ENCODE data around the gene TGIF1.
A peak's percentile ranks its signal among the peaks of the same experiment; 100 is the strongest.

The TGIF1 gene

DNA sequence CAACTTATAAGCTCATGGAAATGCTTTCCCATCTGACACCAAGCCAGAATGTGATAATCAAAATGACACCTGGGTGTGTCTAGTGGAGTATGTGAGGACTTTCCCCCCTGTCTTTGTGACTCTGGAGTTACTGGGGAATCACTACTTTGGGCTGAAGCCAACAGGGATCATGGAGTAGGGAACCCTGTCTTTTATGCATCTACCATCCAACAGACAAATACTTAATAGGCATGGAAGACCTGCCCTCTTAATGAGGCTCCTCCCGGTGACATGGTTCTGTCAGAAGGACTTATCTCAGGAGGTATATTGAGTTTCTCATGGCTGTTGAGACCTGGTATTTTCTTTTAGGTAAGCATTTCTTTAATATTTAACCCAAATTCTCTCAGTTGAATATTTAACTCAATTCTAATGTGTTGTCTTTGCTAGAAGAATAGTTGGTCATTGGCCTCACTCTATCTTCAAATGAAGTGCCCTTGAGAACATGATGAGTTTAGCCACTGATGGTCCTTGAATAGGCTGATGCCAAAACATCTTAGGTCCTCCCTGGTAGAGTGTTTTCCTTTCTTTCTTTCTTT is 42.1 kb downstream of the TGIF1 start:
- Histone ChIP-seq H3K79me2 (ENCODE audit: control insufficient read depth, low read length) (no peaks in the 10 kb centered on the region), H3K9me2 (replicated peaks; ENCODE audit: control insufficient read depth, low read length) (no peaks in the 10 kb centered on the region), H4K20me1 (ENCODE audit: control insufficient read depth, insufficient read depth, low read depth, low read length) (no peaks in the 10 kb centered on the region), H3K4me1 (ENCODE audit: control insufficient read depth, low read length) (peaks cover 19% of the 10 kb centered on the region), H3K9me3 (ENCODE audit: control insufficient read depth, insufficient read depth, low read length) (no peaks in the 10 kb centered on the region), H3K4me2 (ENCODE audit: low read length) (no peak overlapping the region), H3K27ac (ENCODE audit: low read depth, low read length) (no peak overlapping the region), H3K27me3 (ENCODE audit: control insufficient read depth, low read length) (no peaks in the 10 kb centered on the region), H3K4me3 (ENCODE audit: low read length) (no peak overlapping the region), H3F3A (ENCODE audit: control insufficient read depth, insufficient read depth) (no peaks in the 10 kb centered on the region), H3K36me3 (ENCODE audit: control insufficient read depth, low read length) (no peaks in the 10 kb centered on the region)
- no peak for TF ChIP-seq EZH2phosphoT487 (IDR thresholded peaks at IDR 0.05; ENCODE audit: borderline replicate concordance, low read length)
- TF ChIP-seq, protein P1, sequence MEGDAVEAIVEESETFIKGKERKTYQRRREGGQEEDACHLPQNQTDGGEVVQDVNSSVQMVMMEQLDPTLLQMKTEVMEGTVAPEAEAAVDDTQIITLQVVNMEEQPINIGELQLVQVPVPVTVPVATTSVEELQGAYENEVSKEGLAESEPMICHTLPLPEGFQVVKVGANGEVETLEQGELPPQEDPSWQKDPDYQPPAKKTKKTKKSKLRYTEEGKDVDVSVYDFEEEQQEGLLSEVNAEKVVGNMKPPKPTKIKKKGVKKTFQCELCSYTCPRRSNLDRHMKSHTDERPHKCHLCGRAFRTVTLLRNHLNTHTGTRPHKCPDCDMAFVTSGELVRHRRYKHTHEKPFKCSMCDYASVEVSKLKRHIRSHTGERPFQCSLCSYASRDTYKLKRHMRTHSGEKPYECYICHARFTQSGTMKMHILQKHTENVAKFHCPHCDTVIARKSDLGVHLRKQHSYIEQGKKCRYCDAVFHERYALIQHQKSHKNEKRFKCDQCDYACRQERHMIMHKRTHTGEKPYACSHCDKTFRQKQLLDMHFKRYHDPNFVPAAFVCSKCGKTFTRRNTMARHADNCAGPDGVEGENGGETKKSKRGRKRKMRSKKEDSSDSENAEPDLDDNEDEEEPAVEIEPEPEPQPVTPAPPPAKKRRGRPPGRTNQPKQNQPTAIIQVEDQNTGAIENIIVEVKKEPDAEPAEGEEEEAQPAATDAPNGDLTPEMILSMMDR (IDR thresholded peaks at IDR 0.05; ENCODE audit: low read depth, low read length, poor library complexity, severe bottlenecking) = no peak

DNA sequence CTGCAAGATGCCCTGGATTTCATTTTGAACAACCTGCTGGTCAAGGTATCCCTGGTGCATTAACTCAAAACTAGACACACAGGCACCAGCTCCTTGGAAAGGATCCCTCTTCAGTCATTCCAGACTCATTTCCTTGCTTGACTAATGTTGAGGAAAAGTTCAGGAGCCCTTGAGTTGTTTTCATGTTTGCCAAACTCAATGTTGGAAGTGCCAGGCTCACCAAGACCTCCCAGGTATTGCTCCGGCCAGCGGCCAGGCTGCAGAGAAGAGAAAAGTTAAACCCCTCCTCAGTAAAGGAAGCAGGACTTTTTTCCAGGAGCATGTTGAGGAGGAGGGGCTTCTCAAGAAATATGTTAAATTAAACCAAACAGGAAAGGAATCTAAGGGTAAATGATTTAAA is 42.7 kb downstream of the TGIF1 start:
- peak overlapping the region; percentile 66 for H3K27ac ChIP-seq (ENCODE audit: low read depth, low read length)
- H3K4me2 ChIP-seq (ENCODE audit: low read length) = peak overlapping the region; percentile 56

DNA sequence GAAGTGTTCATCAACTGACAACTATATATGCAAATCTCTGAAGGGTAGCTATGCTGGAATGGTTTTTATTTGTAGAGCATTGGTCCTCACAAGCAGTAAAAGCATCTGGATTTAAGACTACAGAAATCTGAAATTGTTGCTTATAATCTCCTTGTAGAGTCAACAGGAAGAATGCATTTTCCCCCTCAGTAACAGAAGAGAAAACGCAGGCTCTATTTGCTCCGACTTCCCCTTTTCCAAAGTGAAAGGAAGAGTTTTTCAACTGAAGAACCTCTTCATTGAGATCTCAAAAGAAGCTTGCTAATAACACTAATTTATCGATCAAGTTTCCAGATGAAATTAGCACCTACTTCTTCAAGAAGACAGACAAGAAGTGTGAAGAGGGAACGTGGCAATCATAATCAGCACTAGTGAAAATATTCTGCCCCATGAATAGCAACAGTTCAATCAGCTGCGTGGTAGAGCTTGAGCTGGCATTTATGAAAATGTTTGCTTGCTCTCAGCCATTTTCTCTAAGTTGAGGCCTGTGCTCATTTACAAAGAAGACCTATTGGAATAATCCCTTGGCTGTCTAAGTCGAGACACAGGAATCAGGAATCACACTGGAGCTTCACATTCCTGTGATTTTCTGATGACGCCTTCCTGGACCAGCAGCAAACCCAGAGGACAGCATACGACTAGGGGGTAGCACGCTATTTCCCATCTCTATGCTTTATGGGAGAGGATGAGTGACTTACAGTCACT is 43.7 kb downstream of the TGIF1 start:
- Histone ChIP-seq H4K20me1 (ENCODE audit: control insufficient read depth, insufficient read depth, low read depth, low read length) (no peaks in the 10 kb centered on the region), H3K36me3 (ENCODE audit: control insufficient read depth, low read length) (no peaks in the 10 kb centered on the region), H3F3A (ENCODE audit: control insufficient read depth, insufficient read depth) (no peaks in the 10 kb centered on the region), H3K4me1 (ENCODE audit: control insufficient read depth, low read length) (peaks cover 19% of the 10 kb centered on the region), H3K27ac (ENCODE audit: low read depth, low read length) (peak overlapping the region; percentile 66), H3K4me2 (ENCODE audit: low read length) (peak overlapping the region; percentile 56), H3K79me2 (ENCODE audit: control insufficient read depth, low read length) (no peaks in the 10 kb centered on the region), H3K9me3 (ENCODE audit: control insufficient read depth, insufficient read depth, low read length) (no peaks in the 10 kb centered on the region), H3K9me2 (replicated peaks; ENCODE audit: control insufficient read depth, low read length) (no peaks in the 10 kb centered on the region), H3K27me3 (ENCODE audit: control insufficient read depth, low read length) (no peaks in the 10 kb centered on the region), H3K4me3 (ENCODE audit: low read length) (peak overlapping the region; percentile 51)
- TF ChIP-seq EZH2phosphoT487 (IDR thresholded peaks at IDR 0.05; ENCODE audit: borderline replicate concordance, low read length) = no peak
- TF ChIP-seq, protein P1 (IDR thresholded peaks at IDR 0.05; ENCODE audit: low read depth, low read length, poor library complexity, severe bottlenecking) = no peak

More for the DNA sequence above, 42.7 kb downstream of the TGIF1 start:
- no peaks in the 10 kb centered on the region for H3K9me2 ChIP-seq (replicated peaks; ENCODE audit: control insufficient read depth, low read length)
- H3K36me3 ChIP-seq (ENCODE audit: control insufficient read depth, low read length) = no peaks in the 10 kb centered on the region
- no peaks in the 10 kb centered on the region for H4K20me1 ChIP-seq (ENCODE audit: control insufficient read depth, insufficient read depth, low read depth, low read length)
- H3K4me3 ChIP-seq (ENCODE audit: low read length) = peak overlapping the region; percentile 51; the same call in 1 of the 2 replicates
- no peak for TF ChIP-seq EZH2phosphoT487 (IDR thresholded peaks at IDR 0.05; ENCODE audit: borderline replicate concordance, low read length)
- TF ChIP-seq, protein P1 (IDR thresholded peaks at IDR 0.05; ENCODE audit: low read depth, low read length, poor library complexity, severe bottlenecking) = no peak
- no peaks in the 10 kb centered on the region for H3K27me3 ChIP-seq (ENCODE audit: control insufficient read depth, low read length)
- no peaks in the 10 kb centered on the region for H3K9me3 ChIP-seq (ENCODE audit: control insufficient read depth, insufficient read depth, low read length)
- peaks cover 19% of the 10 kb centered on the region for H3K4me1 ChIP-seq (ENCODE audit: control insufficient read depth, low read length)
- no peaks in the 10 kb centered on the region for H3K79me2 ChIP-seq (ENCODE audit: control insufficient read depth, low read length)
- no peaks in the 10 kb centered on the region for H3F3A ChIP-seq (ENCODE audit: control insufficient read depth, insufficient read depth)
